Esophagus muscularis mucosa (tissue), 3 donors: ENCODE results near the gene AP3S2.

Experiments
- EP300 ChIP-seq: sonication (generic); formaldehyde crosslinking; IDR thresholded peaks from one replicate; pipeline ENCODE4 v1.6.1; 2017; ENCODE audit warnings: antibody characterized with exemption
- TF ChIP-seq, protein P1 (sequence below), 3 experiments: fragments of 200-600 bp in 2 of 3; fragments of 450-650 bp in 1 of 3; sonication (generic) in 2 of 3; IDR thresholded peaks; one replicate each; pipeline ENCODE4 v1.5.1; 2017 to 2019; ENCODE audit warnings: antibody characterized with exemption in 3 of 3, mild to moderate bottlenecking in 2 of 3, moderate library complexity in 1 of 3

DNA sequence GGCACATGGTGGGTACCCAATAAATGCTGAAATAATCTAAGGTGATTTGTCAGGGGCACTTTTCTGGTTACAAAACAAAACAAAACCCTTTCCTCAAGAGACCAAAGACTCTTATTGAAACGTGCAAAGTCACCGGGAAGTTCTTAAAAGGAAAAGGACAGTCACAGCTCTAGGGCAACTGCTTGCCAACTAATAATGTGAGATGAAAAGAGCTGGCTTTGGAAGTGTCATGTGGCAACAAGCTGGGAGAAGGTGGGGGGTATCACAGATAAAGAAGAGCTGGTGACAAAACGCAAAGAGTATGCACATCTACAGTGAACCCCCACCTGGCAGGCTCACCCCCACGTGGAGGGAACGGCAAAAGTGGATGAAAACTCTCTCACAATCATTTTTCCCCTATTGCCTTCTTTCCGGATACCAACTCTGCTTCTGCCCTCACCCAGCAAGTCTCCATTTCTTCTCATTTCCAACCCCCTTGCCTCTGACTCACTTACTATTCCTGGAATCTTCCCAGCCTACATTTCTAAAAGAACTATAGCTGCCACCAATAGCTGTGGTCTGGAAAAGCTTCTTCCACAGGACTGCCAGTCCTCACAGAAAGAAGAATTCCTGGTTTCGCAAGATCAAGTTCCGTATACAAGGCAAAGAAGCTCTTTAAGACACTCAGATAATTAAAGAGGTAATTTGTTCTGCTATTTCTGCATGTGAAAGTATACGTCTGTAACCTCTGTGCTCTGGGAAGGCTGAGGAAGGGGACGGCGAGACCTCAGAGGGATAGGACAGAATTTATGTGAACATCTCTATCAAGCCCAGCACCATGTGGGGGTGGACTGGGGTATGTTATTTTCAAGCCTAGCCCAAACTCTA lies 57.3 kb downstream of the AP3S2 start:
- no peak for TF ChIP-seq EP300
- TF ChIP-seq, protein P1, sequence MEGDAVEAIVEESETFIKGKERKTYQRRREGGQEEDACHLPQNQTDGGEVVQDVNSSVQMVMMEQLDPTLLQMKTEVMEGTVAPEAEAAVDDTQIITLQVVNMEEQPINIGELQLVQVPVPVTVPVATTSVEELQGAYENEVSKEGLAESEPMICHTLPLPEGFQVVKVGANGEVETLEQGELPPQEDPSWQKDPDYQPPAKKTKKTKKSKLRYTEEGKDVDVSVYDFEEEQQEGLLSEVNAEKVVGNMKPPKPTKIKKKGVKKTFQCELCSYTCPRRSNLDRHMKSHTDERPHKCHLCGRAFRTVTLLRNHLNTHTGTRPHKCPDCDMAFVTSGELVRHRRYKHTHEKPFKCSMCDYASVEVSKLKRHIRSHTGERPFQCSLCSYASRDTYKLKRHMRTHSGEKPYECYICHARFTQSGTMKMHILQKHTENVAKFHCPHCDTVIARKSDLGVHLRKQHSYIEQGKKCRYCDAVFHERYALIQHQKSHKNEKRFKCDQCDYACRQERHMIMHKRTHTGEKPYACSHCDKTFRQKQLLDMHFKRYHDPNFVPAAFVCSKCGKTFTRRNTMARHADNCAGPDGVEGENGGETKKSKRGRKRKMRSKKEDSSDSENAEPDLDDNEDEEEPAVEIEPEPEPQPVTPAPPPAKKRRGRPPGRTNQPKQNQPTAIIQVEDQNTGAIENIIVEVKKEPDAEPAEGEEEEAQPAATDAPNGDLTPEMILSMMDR (IDR thresholded peaks at IDR 0.05) = no peak
